Measurements from ENCODE around the gene OXCT2. TPM values are rescaled to one million over a fixed set of nuclear protein-coding genes. Genes with fewer than 3 reads are reported as not detected.
A peak's percentile ranks its signal among the peaks of the same experiment; 100 is the strongest.
"Not testable (repeated sequence)": the region's sequence is repeated elsewhere in the genome, so short reads cannot be mapped to it uniquely, and the experiment has no call there.

The OXCT2 gene
- total RNA-seq, 3 donors from 2014 or later, result 1.9 to 3.3 (median 2.2) TPM

GRCh38 chr1:39795651-39796050, 24.5 kb upstream of the OXCT2 start:
- Histone ChIP-seq H3K4me1 (ENCODE audit: low read depth) (peaks cover 11% of the 10 kb centered on the region), H3K36me3 (ENCODE audit: low read depth) (no peaks in the 10 kb centered on the region), H3K4me3 (no peak overlapping the region), H3K9me3 (no peaks in the 10 kb centered on the region)
- TF ChIP-seq CTCF (IDR thresholded peaks at IDR 0.05), result no peak
- no peak for ATAC-seq
- intact Hi-C loops (cut with DNase I, micrococcal nuclease), result no loop called here
- no peak for DNase-seq

GRCh38 chr1:39791838-39792237, 20.7 kb upstream of the OXCT2 start:
- intact Hi-C loops (cut with DNase I, micrococcal nuclease), result no loop called here
- TF ChIP-seq CTCF (IDR thresholded peaks at IDR 0.05), result no peak
- Histone ChIP-seq H3K36me3 (ENCODE audit: low read depth) (no peaks in the 10 kb centered on the region), H3K9me3 (no peaks in the 10 kb centered on the region), H3K4me1 (ENCODE audit: low read depth) (no peaks in the 10 kb centered on the region), H3K4me3 (no peak overlapping the region)
- ATAC-seq, result no peak
- no peak for DNase-seq

- Histone ChIP-seq H3K36me3 (ENCODE audit: low read depth) (no peaks in the 10 kb centered on the region), H3K4me3 (no peak overlapping the region), H3K9me3 (no peaks in the 10 kb centered on the region), H3K4me1 (ENCODE audit: low read depth) (no peaks in the 10 kb centered on the region)
- no peak for TF ChIP-seq CTCF (IDR thresholded peaks at IDR 0.05)
- DNase-seq (no peak), ATAC-seq (no peak)
- intact Hi-C loops (cut with DNase I, micrococcal nuclease), result no loop called here
These were observed 18.5 kb upstream of the OXCT2 start for GRCh38 chr1:39789571-39790110.

- TF ChIP-seq CTCF (IDR thresholded peaks at IDR 0.05), result no peak
- H3K4me1 ChIP-seq (ENCODE audit: low read depth), result no peaks in the 10 kb centered on the region
- H3K36me3 ChIP-seq (ENCODE audit: low read depth), result no peaks in the 10 kb centered on the region
- intact Hi-C loops (cut with DNase I, micrococcal nuclease), result no loop called here
- peak within 1 kb of the TSS; percentile 32 for H3K4me3 ChIP-seq
- H3K9me3 ChIP-seq, result no peaks in the 10 kb centered on the region
- ATAC-seq (peak; percentile 93), DNase-seq (peak; percentile 74 to 88 (median 85))
These were observed 17.8 kb upstream of the OXCT2 start, which contains the start of gene BMP8B for GRCh38 chr1:39788758-39789570. Gene BMP8B, minus strand, starts transcription at chr1:39788865. Its CDS starts 380 bp downstream, at chr1:39788485.

- H3K4me1 ChIP-seq (ENCODE audit: low read depth), result no peaks in the 10 kb centered on the region
- ATAC-seq (peak; percentile 43), DNase-seq (no peak)
- intact Hi-C loops (cut with DNase I, micrococcal nuclease), result no loop called here
- H3K9me3 ChIP-seq, result no peaks in the 10 kb centered on the region
- no peaks in the 10 kb centered on the region for H3K36me3 ChIP-seq (ENCODE audit: low read depth)
- no peak for TF ChIP-seq CTCF (IDR thresholded peaks at IDR 0.05)
- H3K4me3 ChIP-seq, result peak overlapping the region; percentile 32
These were observed 17.2 kb upstream of the OXCT2 start for GRCh38 chr1:39788426-39788757.

GRCh38 chr1:39787964-39788363, 16.8 kb upstream of the OXCT2 start:
- H3K36me3 ChIP-seq (ENCODE audit: low read depth); H3K4me3 ChIP-seq; intact Hi-C loops (cut with DNase I, micrococcal nuclease); H3K9me3 ChIP-seq; H3K4me1 ChIP-seq (ENCODE audit: low read depth): not testable (repeated sequence)
- ATAC-seq (peak; percentile 2), DNase-seq (peak in 2 of 3 donors; percentile 17 to 41)
